Fibroblast of villous mesenchyme (primary cell): ENCODE results near the gene PDZK1. TPM values are rescaled to one million over a fixed set of nuclear protein-coding genes. Genes with fewer than 3 reads are reported as not detected.
"Not testable (repeated sequence)": the region's sequence is repeated elsewhere in the genome, so short reads cannot be mapped to it uniquely, and the experiment has no call there.

Source experiments
- DNase-seq: peaks from one replicate; pipeline ENCODE4 v3.0.0-alpha.2; 2010; ENCODE audit warnings: low read depth
- H3K4me3 ChIP-seq: 2 replicates; pipeline ENCODE4 v1.5.1; 2011; ENCODE audit warnings: low read depth, mild to moderate bottlenecking, low read length
- total RNA-seq: library from RNA; depleted of rRNA; stranded (reverse); fragments of >200 nt; gene quantifications from 2 replicates; pipeline ENCODE4 v1.2.3, GENCODE V29; 2012
- TF ChIP-seq, protein P1 (sequence below): IDR thresholded peaks from 2 replicates; pipeline ENCODE4 v1.5.1; 2012; ENCODE audit warnings: low read depth, mild to moderate bottlenecking, low read length; ENCODE audit not compliant: insufficient read depth

Gene PDZK1
- total RNA-seq, 1 donor, result under 0.01 TPM

- no peak for DNase-seq
- TF ChIP-seq, protein P1, sequence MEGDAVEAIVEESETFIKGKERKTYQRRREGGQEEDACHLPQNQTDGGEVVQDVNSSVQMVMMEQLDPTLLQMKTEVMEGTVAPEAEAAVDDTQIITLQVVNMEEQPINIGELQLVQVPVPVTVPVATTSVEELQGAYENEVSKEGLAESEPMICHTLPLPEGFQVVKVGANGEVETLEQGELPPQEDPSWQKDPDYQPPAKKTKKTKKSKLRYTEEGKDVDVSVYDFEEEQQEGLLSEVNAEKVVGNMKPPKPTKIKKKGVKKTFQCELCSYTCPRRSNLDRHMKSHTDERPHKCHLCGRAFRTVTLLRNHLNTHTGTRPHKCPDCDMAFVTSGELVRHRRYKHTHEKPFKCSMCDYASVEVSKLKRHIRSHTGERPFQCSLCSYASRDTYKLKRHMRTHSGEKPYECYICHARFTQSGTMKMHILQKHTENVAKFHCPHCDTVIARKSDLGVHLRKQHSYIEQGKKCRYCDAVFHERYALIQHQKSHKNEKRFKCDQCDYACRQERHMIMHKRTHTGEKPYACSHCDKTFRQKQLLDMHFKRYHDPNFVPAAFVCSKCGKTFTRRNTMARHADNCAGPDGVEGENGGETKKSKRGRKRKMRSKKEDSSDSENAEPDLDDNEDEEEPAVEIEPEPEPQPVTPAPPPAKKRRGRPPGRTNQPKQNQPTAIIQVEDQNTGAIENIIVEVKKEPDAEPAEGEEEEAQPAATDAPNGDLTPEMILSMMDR, result no peak
- H3K4me3 ChIP-seq, result no peak within 1 kb of the TSS
Observed at GRCh38 chr1:145719230-145720079, 12.3 kb upstream of the PDZK1 start, which contains the start of gene CD160. TSS of gene CD160 (plus strand) at chr1:145719499. CDS start at chr1:145728328, 8,829 bp downstream.

GRCh38 chr1:145718465-145718864, 11.3 kb upstream of the PDZK1 start:
- not testable (repeated sequence) for H3K4me3 ChIP-seq, DNase-seq

GRCh38 chr1:145717833-145718232, 10.7 kb upstream of the PDZK1 start:
- no peak for DNase-seq
- TF ChIP-seq, protein P1, result no peak
- H3K4me3 ChIP-seq, result no peak overlapping the region

- TF ChIP-seq, protein P1, result no peak
- no peak overlapping the region for H3K4me3 ChIP-seq
- no peak for DNase-seq
Observed at GRCh38 chr1:145716641-145717345, 9.6 kb upstream of the PDZK1 start.

DNA sequence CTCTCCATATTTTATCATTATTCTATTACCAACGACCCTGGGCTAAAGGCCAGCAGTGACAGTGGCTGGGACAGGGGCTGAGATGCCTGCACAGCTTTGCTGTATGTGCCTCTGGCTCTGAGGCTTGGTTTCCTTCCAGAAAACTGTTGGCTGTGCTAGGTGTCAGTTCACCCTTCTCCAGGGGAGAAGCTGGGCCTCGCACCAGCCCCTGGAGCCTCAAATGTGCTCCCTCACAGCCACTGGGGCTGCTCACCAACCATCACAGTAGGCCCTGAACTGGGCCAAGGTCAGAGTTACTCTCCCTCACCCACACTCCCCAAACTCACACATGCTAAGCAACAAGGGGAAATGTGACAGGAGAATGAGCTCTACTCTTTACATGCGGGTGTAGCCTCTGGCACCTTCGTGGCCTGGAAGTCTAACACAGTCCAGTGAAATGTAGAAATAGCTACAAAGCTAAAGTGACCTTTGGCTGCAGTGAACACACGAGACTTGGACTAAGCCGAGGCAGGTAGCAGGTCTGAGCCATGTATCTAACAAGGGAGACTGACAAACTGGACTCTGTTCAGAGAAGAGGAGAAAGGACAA, 7.5 kb upstream of the PDZK1 start:
- TF ChIP-seq, protein P1, result no peak
- DNase-seq, result no peak

DNA sequence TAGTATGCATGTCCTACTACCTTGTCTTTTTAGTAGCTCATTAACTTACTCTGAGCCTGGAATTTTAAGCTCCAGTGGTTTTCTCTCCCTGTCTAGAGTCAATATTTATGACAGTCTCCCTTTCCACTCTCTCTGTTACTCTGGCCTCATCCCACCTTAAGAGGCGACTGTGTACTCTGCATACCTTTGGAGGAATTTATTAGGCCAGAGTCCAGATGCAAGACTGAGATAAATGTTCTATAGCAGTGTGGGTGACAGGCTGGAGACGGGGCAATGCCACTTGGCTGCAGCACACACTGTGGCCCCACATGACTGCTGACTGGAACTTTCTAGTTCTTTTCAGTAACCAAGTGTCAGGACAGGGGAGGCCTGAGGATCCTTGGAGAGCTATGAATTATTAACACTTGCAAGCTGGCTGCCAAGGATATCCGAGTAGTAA, 4.1 kb upstream of the PDZK1 start:
- H3K4me3 ChIP-seq, result no peak overlapping the region
- DNase-seq, result no peak
- TF ChIP-seq, protein P1, result no peak

More for the DNA sequence above, 7.5 kb upstream of the PDZK1 start:
- H3K4me3 ChIP-seq, result no peak overlapping the region
